Large intestine (tissue), 3 donors: ENCODE data around the gene KDM2B. TPM values are rescaled to one million over a fixed set of nuclear protein-coding genes. Genes with fewer than 3 reads are reported as not detected.
A peak's percentile ranks its signal among the peaks of the same experiment; 100 is the strongest.
"Not testable (repeated sequence)": the region's sequence is repeated elsewhere in the genome, so short reads cannot be mapped to it uniquely, and the experiment has no call there.

ENCODE experiments used
- DNase-seq, 2 donors: peaks; one replicate each; pipeline versions ENCODE4 v3.0.0 to v3.0.0-alpha.2; 2013
- H3K27ac ChIP-seq: one replicate; pipeline ENCODE4 v1.5.1; 2013; ENCODE audit warnings: low read length
- H3K27me3 ChIP-seq: 2 replicates; pipeline ENCODE4 v1.6.1; 2013; ENCODE audit warnings: low read length; ENCODE audit not compliant: control insufficient read depth, insufficient read depth
- H3K36me3 ChIP-seq: 2 replicates; pipeline ENCODE4 v1.6.1; 2013; ENCODE audit warnings: low read length; ENCODE audit not compliant: control insufficient read depth, insufficient read depth
- H3K4me1 ChIP-seq: one replicate; pipeline ENCODE4 v1.6.1; 2013; ENCODE audit warnings: low read length; ENCODE audit not compliant: control insufficient read depth, insufficient read depth
- H3K4me3 ChIP-seq: one replicate; pipeline ENCODE4 v1.5.1; 2013; ENCODE audit warnings: low read length
- H3K9me3 ChIP-seq: one replicate; pipeline ENCODE4 v1.6.1; 2013; ENCODE audit warnings: mild to moderate bottlenecking, low read depth, low read length, moderate library complexity; ENCODE audit not compliant: control insufficient read depth
- WGBS: methylation state at CpG from one replicate; pipeline ENCODE4 v1.1.5; 2013; ENCODE audit warnings: low lambda C conversion rate; ENCODE audit not compliant: insufficient coverage; 5-methylcytosine and 5-hydroxymethylcytosine counted together
- polyA plus RNA-seq: library from polyadenylated mRNA; unstranded; fragments of 120-200 nt; gene quantifications from one replicate; pipeline ENCODE4 v1.2.1, GENCODE V29; 2013

The KDM2B gene
- polyA plus RNA-seq, 1 donor: 22.3 TPM

- H3K4me3 ChIP-seq, H3K27ac ChIP-seq, H3K36me3 ChIP-seq, H3K27me3 ChIP-seq, DNase-seq, H3K9me3 ChIP-seq: not testable (repeated sequence)
- no CpG with 5 or more reads among the region's 6 CpGs for WGBS
- peaks cover 11% of the 10 kb centered on the region for H3K4me1 ChIP-seq
Observed at GRCh38 chr12:121584885-121585284, 4.1 kb upstream of the KDM2B start.

DNA sequence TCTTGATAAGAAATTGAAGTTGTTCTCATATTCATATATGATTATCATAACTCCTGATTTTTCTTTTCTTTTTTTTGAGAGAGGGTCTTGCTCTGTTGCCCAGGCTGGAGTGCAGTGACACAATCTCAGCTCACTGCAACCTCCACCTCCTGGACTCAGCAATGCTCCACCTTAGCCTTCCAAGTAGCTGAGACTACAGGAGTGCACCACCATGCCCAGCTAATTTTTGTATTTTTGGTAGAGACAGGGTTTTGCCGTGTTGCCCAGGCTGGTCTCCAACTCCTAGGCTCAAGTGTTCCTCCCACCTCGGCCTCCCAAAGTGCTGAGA lies 2.5 kb upstream of the KDM2B start:
- peaks cover 11% of the 10 kb centered on the region for H3K4me1 ChIP-seq
- H3K27ac ChIP-seq, H3K4me3 ChIP-seq, H3K36me3 ChIP-seq, H3K9me3 ChIP-seq, H3K27me3 ChIP-seq, DNase-seq: not testable (repeated sequence)
- 100% methylated on average over 1 of the region's 2 CpGs for WGBS

- Histone ChIP-seq H3K27ac (no peak overlapping the region), H3K27me3 (no peaks in the 10 kb centered on the region), H3K36me3 (no peaks in the 10 kb centered on the region), H3K4me3 (no peak overlapping the region), H3K9me3 (no peaks in the 10 kb centered on the region), H3K4me1 (peaks cover 16% of the 10 kb centered on the region)
- WGBS: no CpG with 5 or more reads among the region's 13 CpGs
- no peak for DNase-seq
Observed at GRCh38 chr12:121582583-121583333, 1.9 kb upstream of the KDM2B start.

DNA sequence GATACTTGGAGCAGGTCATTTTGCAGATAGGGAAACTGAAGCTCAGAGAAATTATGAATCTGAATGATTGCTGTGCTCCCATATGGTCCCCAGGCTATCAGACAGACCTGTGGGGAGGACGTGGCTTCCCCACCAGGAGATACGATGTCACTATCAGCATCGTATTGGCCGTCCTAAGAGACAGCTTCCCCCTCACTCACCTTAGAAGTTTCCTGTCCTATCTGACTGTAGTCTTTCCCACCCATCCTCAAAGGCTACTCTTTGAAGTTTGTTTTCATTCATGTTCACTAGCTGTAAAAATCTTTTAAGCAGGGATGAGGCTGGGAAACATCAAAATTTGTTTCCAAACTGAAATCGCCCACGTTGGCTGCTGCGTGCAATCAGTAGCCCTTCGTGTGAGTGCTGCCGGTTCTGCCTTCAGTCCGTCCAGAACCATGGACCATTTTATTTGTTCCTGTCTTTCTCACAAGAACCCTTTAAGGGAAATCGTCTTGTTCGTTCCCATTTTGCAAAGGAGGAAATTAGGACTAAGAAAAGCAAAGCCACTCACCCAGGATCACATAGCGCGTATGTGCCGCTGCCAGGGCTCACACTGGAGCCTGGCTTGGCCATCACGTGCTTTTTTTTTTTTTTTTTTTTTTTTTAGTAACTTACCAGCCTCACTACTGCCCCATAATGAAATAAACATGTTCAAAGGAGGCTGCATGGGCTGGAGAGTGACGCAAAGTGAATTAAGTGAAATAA lies 1.0 kb upstream of the KDM2B start:
- Histone ChIP-seq H3K27me3 (no peaks in the 10 kb centered on the region), H3K36me3 (no peaks in the 10 kb centered on the region), H3K4me3 (no peak overlapping the region), H3K27ac (no peak overlapping the region), H3K9me3 (no peaks in the 10 kb centered on the region), H3K4me1 (peaks cover 17% of the 10 kb centered on the region)
- DNase-seq: peak in 1 of 2 donors; percentile 42
- WGBS: 72% methylated on average over 3 of the region's 17 CpGs

GRCh38 chr12:121579981-121580868 lies 598 bp downstream of the KDM2B start:
- DNase-seq: peak; percentile 47 to 77
- H3K9me3 ChIP-seq: no peaks in the 10 kb centered on the region
- WGBS: 0% methylated on average over 2 of the region's 54 CpGs
- H3K27ac ChIP-seq: peak overlapping the region; percentile 9
- H3K27me3 ChIP-seq: no peaks in the 10 kb centered on the region
- H3K4me1 ChIP-seq: peaks cover 17% of the 10 kb centered on the region
- H3K4me3 ChIP-seq: peak overlapping the region; percentile 68
- H3K36me3 ChIP-seq: peaks cover 3% of the 10 kb centered on the region

- Histone ChIP-seq H3K27ac (no peak overlapping the region), H3K4me3 (peak overlapping the region; percentile 68), H3K36me3 (peaks cover 10% of the 10 kb centered on the region), H3K9me3 (no peaks in the 10 kb centered on the region), H3K27me3 (no peaks in the 10 kb centered on the region), H3K4me1 (peaks cover 23% of the 10 kb centered on the region)
- no CpG with 5 or more reads among the region's 53 CpGs for WGBS
- peak in 1 of 2 donors; percentile 53 for DNase-seq
Observed at GRCh38 chr12:121579190-121579791, 1.5 kb downstream of the KDM2B start.

GRCh38 chr12:121578230-121579189 lies 2.3 kb downstream of the KDM2B start:
- peak overlapping the region; percentile 68 for H3K4me3 ChIP-seq
- H3K9me3 ChIP-seq: no peaks in the 10 kb centered on the region
- H3K36me3 ChIP-seq: peaks cover 12% of the 10 kb centered on the region
- WGBS: no CpG with 5 or more reads among the region's 77 CpGs
- H3K4me1 ChIP-seq: peaks cover 27% of the 10 kb centered on the region
- DNase-seq: peak in 1 of 2 donors; percentile 54
- no peak overlapping the region for H3K27ac ChIP-seq
- H3K27me3 ChIP-seq: no peaks in the 10 kb centered on the region

- no peak overlapping the region for H3K4me3 ChIP-seq
- no peaks in the 10 kb centered on the region for H3K9me3 ChIP-seq
- peaks cover 27% of the 10 kb centered on the region for H3K4me1 ChIP-seq
- DNase-seq: no peak
- no peaks in the 10 kb centered on the region for H3K27me3 ChIP-seq
- 40% methylated on average over 1 of the region's 10 CpGs for WGBS
- peaks cover 12% of the 10 kb centered on the region for H3K36me3 ChIP-seq
- H3K27ac ChIP-seq: no peak overlapping the region
Observed at GRCh38 chr12:121577443-121578180, 3.2 kb downstream of the KDM2B start.

- H3K4me3 ChIP-seq: no peak overlapping the region
- peaks cover 14% of the 10 kb centered on the region for H3K36me3 ChIP-seq
- DNase-seq: no peak
- H3K9me3 ChIP-seq: no peaks in the 10 kb centered on the region
- H3K27ac ChIP-seq: peak overlapping the region; percentile 33
- no peaks in the 10 kb centered on the region for H3K27me3 ChIP-seq
- peaks cover 22% of the 10 kb centered on the region for H3K4me1 ChIP-seq
- no CpG with 5 or more reads among the region's 4 CpGs for WGBS
Observed at GRCh38 chr12:121576851-121577391, 3.9 kb downstream of the KDM2B start.
